IgD-negative memory B cell (primary cell): ENCODE results near the gene IKZF1. TPM values are rescaled to one million over a fixed set of nuclear protein-coding genes. Genes with fewer than 3 reads are reported as not detected.

ENCODE experiments used
- H3K27ac Mint-ChIP-seq, 3 donors: one replicate each; pipeline ENCODE4 v1.8.0; 2020 to 2022; ENCODE audit warnings: mild to moderate bottlenecking in 3 of 3, mixed read lengths in 3 of 3, moderate library complexity in 1 of 3
- H3K27me3 Mint-ChIP-seq: one replicate; pipeline ENCODE4 v1.8.0; 2021; ENCODE audit warnings: mixed read lengths
- H3K36me3 Mint-ChIP-seq: one replicate; pipeline ENCODE4 v1.8.0; 2020; ENCODE audit warnings: mild to moderate bottlenecking, mixed read lengths
- H3K4me1 Mint-ChIP-seq, 3 donors: one replicate each; pipeline ENCODE4 v1.8.0; 2020 to 2022; ENCODE audit warnings: mixed read lengths in 3 of 3, mild to moderate bottlenecking in 1 of 3
- H3K4me3 Mint-ChIP-seq, 4 donors: one replicate each; pipeline ENCODE4 v1.8.0; 2020 to 2022; ENCODE audit warnings: mild to moderate bottlenecking in 4 of 4, mixed read lengths in 4 of 4, moderate library complexity in 3 of 4
- H3K9me3 Mint-ChIP-seq, 3 donors: one replicate each; pipeline ENCODE4 v1.8.0; 2020 to 2021; ENCODE audit warnings: mixed read lengths in 3 of 3, mild to moderate bottlenecking in 1 of 3
- polyA plus RNA-seq: library from polyadenylated mRNA; unstranded; fragments of 300-500 nt; fragmentation: Illumina TruSeq; gene quantifications from one replicate; pipeline ENCODE4 v1.2.3, GENCODE V29; 2021

Gene IKZF1
- polyA plus RNA-seq, 1 donor from 2014 or later: 213 TPM

GRCh38 chr7:50393076-50393475 lies 88.6 kb downstream of the IKZF1 start:
- H3K4me3 Mint-ChIP-seq: peak overlapping the region; percentile 61 to 90 (median 78)
- H3K4me1 Mint-ChIP-seq: peaks cover 68 to 83% (median 72%) of the 10 kb centered on the region in 3 donors
- H3K36me3 Mint-ChIP-seq: peaks cover 23% of the 10 kb centered on the region
- H3K9me3 Mint-ChIP-seq: peaks cover 0 to 5% (median 0%) of the 10 kb centered on the region in 3 donors
- no peaks in the 10 kb centered on the region for H3K27me3 Mint-ChIP-seq
- H3K27ac Mint-ChIP-seq: peak overlapping the region; percentile 72 to 98 (median 97)

GRCh38 chr7:50393547-50394252 lies 89.2 kb downstream of the IKZF1 start:
- Mint-ChIP-seq H3K4me3 (peak overlapping the region; percentile 61 to 90 (median 78)), H3K27me3 (no peaks in the 10 kb centered on the region), H3K9me3 (peaks cover 0 to 5% (median 0%) of the 10 kb centered on the region in 3 donors), H3K4me1 (peaks cover 69 to 87% (median 75%) of the 10 kb centered on the region in 3 donors), H3K36me3 (peaks cover 27% of the 10 kb centered on the region), H3K27ac (peak overlapping the region; percentile 72 to 98 (median 97))

GRCh38 chr7:50394315-50394714 lies 89.8 kb downstream of the IKZF1 start:
- peaks cover 27% of the 10 kb centered on the region for H3K36me3 Mint-ChIP-seq
- H3K4me3 Mint-ChIP-seq: peak overlapping the region; percentile 61 to 90 (median 78)
- peak overlapping the region; percentile 72 to 98 (median 97) for H3K27ac Mint-ChIP-seq
- H3K9me3 Mint-ChIP-seq: peaks cover 0 to 5% (median 0%) of the 10 kb centered on the region in 3 donors
- peaks cover 69 to 81% (median 69%) of the 10 kb centered on the region in 3 donors for H3K4me1 Mint-ChIP-seq
- H3K27me3 Mint-ChIP-seq: no peaks in the 10 kb centered on the region

- H3K4me1 Mint-ChIP-seq: peaks cover 54 to 64% (median 60%) of the 10 kb centered on the region in 3 donors
- H3K36me3 Mint-ChIP-seq: peaks cover 23% of the 10 kb centered on the region
- H3K9me3 Mint-ChIP-seq: peaks cover 0 to 5% (median 0%) of the 10 kb centered on the region in 3 donors
- H3K27me3 Mint-ChIP-seq: no peaks in the 10 kb centered on the region
- peak overlapping the region; percentile 31 to 90 (median 81) for H3K4me3 Mint-ChIP-seq
- peak overlapping the region; percentile 73 to 98 (median 96) for H3K27ac Mint-ChIP-seq
Measured at GRCh38 chr7:50396856-50397255, 92.3 kb downstream of the IKZF1 start.

GRCh38 chr7:50397320-50397970 lies 92.9 kb downstream of the IKZF1 start:
- Mint-ChIP-seq H3K36me3 (peaks cover 23% of the 10 kb centered on the region), H3K4me1 (peaks cover 54 to 64% (median 55%) of the 10 kb centered on the region in 3 donors), H3K4me3 (peak overlapping the region; percentile 35 to 90 (median 72)), H3K9me3 (peaks cover 0 to 5% (median 0%) of the 10 kb centered on the region in 3 donors), H3K27ac (peak overlapping the region; percentile 73 to 98 (median 96)), H3K27me3 (no peaks in the 10 kb centered on the region)

GRCh38 chr7:50397971-50398324 lies 93.4 kb downstream of the IKZF1 start:
- Mint-ChIP-seq H3K27me3 (no peaks in the 10 kb centered on the region), H3K27ac (peak overlapping the region; percentile 73 to 98 (median 96)), H3K9me3 (peaks cover 0 to 5% (median 0%) of the 10 kb centered on the region in 3 donors), H3K36me3 (peaks cover 22% of the 10 kb centered on the region), H3K4me1 (peaks cover 49 to 62% (median 51%) of the 10 kb centered on the region in 3 donors), H3K4me3 (peak overlapping the region in 3 of 4 donors; percentile 58 to 90 (median 79))

- no peaks in the 10 kb centered on the region for H3K27me3 Mint-ChIP-seq
- no peak overlapping the region for H3K4me3 Mint-ChIP-seq
- peaks cover 48 to 62% (median 49%) of the 10 kb centered on the region in 3 donors for H3K4me1 Mint-ChIP-seq
- peak overlapping the region; percentile 73 to 98 (median 96) for H3K27ac Mint-ChIP-seq
- peaks cover 20% of the 10 kb centered on the region for H3K36me3 Mint-ChIP-seq
- H3K9me3 Mint-ChIP-seq: peaks cover 0 to 5% (median 0%) of the 10 kb centered on the region in 3 donors
Measured at GRCh38 chr7:50399206-50399605, 94.7 kb downstream of the IKZF1 start.

- H3K27me3 Mint-ChIP-seq: no peaks in the 10 kb centered on the region
- H3K36me3 Mint-ChIP-seq: peaks cover 20% of the 10 kb centered on the region
- peak overlapping the region in 1 of 3 donors; percentile 57 for H3K27ac Mint-ChIP-seq
- H3K9me3 Mint-ChIP-seq: peaks cover 0 to 5% (median 0%) of the 10 kb centered on the region in 3 donors
- no peak overlapping the region for H3K4me3 Mint-ChIP-seq
- peaks cover 49 to 62% (median 50%) of the 10 kb centered on the region in 3 donors for H3K4me1 Mint-ChIP-seq
Measured at GRCh38 chr7:50399635-50400034, 95.1 kb downstream of the IKZF1 start.

GRCh38 chr7:50400114-50400513 lies 95.6 kb downstream of the IKZF1 start:
- Mint-ChIP-seq H3K27ac (no peak overlapping the region), H3K4me1 (peaks cover 50 to 64% (median 54%) of the 10 kb centered on the region in 3 donors)

GRCh38 chr7:50404392-50404791 lies 99.9 kb downstream of the IKZF1 start:
- H3K36me3 Mint-ChIP-seq: peaks cover 19% of the 10 kb centered on the region
- H3K27ac Mint-ChIP-seq: peak overlapping the region; percentile 91 to 98 (median 92)
- H3K4me1 Mint-ChIP-seq: peaks cover 61 to 79% (median 62%) of the 10 kb centered on the region in 3 donors
- peak overlapping the region in 3 of 4 donors; percentile 22 to 90 (median 63) for H3K4me3 Mint-ChIP-seq
- no peaks in the 10 kb centered on the region for H3K9me3 Mint-ChIP-seq
- no peaks in the 10 kb centered on the region for H3K27me3 Mint-ChIP-seq

More at GRCh38 chr7:50400114-50400513, 95.6 kb downstream of the IKZF1 start:
- H3K27me3 Mint-ChIP-seq: no peaks in the 10 kb centered on the region
- no peak overlapping the region for H3K4me3 Mint-ChIP-seq
- peaks cover 20% of the 10 kb centered on the region for H3K36me3 Mint-ChIP-seq
- H3K9me3 Mint-ChIP-seq: peaks cover 0 to 5% (median 0%) of the 10 kb centered on the region in 3 donors

- H3K4me3 Mint-ChIP-seq: peak overlapping the region; percentile 36 to 90 (median 86)
Measured at GRCh38 chr7:50405221-50405620, 100.7 kb downstream of the IKZF1 start.

GRCh38 chr7:50406935-50407334 lies 102.4 kb downstream of the IKZF1 start:
- Mint-ChIP-seq H3K9me3 (no peaks in the 10 kb centered on the region), H3K4me3 (peak overlapping the region in 3 of 4 donors; percentile 28 to 88 (median 82)), H3K27me3 (no peaks in the 10 kb centered on the region), H3K36me3 (peaks cover 15% of the 10 kb centered on the region), H3K4me1 (peaks cover 79 to 97% (median 81%) of the 10 kb centered on the region in 3 donors), H3K27ac (peak overlapping the region; percentile 92 to 98 (median 95))

More at GRCh38 chr7:50405221-50405620, 100.7 kb downstream of the IKZF1 start:
- Mint-ChIP-seq H3K9me3 (no peaks in the 10 kb centered on the region), H3K4me1 (peaks cover 67 to 87% (median 71%) of the 10 kb centered on the region in 3 donors), H3K27ac (peak overlapping the region; percentile 85 to 98 (median 92)), H3K36me3 (peaks cover 19% of the 10 kb centered on the region), H3K27me3 (no peaks in the 10 kb centered on the region)

- H3K27me3 Mint-ChIP-seq: peaks cover 2% of the 10 kb centered on the region
- peaks cover 8% of the 10 kb centered on the region for H3K36me3 Mint-ChIP-seq
- H3K9me3 Mint-ChIP-seq: no peaks in the 10 kb centered on the region
- H3K4me1 Mint-ChIP-seq: peaks cover 83 to 94% (median 90%) of the 10 kb centered on the region in 3 donors
- peak overlapping the region; percentile 92 to 98 (median 98) for H3K27ac Mint-ChIP-seq
- peak overlapping the region; percentile 63 to 93 (median 82) for H3K4me3 Mint-ChIP-seq
Measured at GRCh38 chr7:50409856-50410745, 105.6 kb downstream of the IKZF1 start.

GRCh38 chr7:50411332-50411731 lies 106.8 kb downstream of the IKZF1 start:
- H3K4me3 Mint-ChIP-seq: peak overlapping the region; percentile 49 to 93 (median 82)
- peak overlapping the region; percentile 92 to 98 (median 98) for H3K27ac Mint-ChIP-seq
- peaks cover 2% of the 10 kb centered on the region for H3K27me3 Mint-ChIP-seq
- H3K36me3 Mint-ChIP-seq: peaks cover 2% of the 10 kb centered on the region
- no peaks in the 10 kb centered on the region for H3K9me3 Mint-ChIP-seq
- H3K4me1 Mint-ChIP-seq: peaks cover 84 to 93% (median 90%) of the 10 kb centered on the region in 3 donors
